ENCODE data around the gene GBX2. TPM values are rescaled to one million over a fixed set of nuclear protein-coding genes. Genes with fewer than 3 reads are reported as not detected.
A peak's percentile ranks its signal among the peaks of the same experiment; 100 is the strongest.

GBX2 gene
- total RNA-seq, 3 donors from 2014 or later: not detected

GRCh38 chr2:236165842-236166795, 2.1 kb downstream of the GBX2 start:
- DNase-seq (no peak), ATAC-seq (no peak)
- Histone ChIP-seq H3K4me3 (no peak overlapping the region), H3K36me3 (ENCODE audit: low read depth) (no peaks in the 10 kb centered on the region), H3K9me3 (no peaks in the 10 kb centered on the region), H3K4me1 (ENCODE audit: low read depth) (peaks cover 49% of the 10 kb centered on the region)
- TF ChIP-seq CTCF (IDR thresholded peaks at IDR 0.05): no peak
- intact Hi-C loops (cut with DNase I, micrococcal nuclease): no loop called here

GRCh38 chr2:236164925-236165841, 3.0 kb downstream of the GBX2 start:
- ATAC-seq: no peak
- H3K9me3 ChIP-seq: no peaks in the 10 kb centered on the region
- intact Hi-C loops (cut with DNase I, micrococcal nuclease): no loop called here
- peaks cover 49% of the 10 kb centered on the region for H3K4me1 ChIP-seq (ENCODE audit: low read depth)
- no peaks in the 10 kb centered on the region for H3K36me3 ChIP-seq (ENCODE audit: low read depth)
- no peak overlapping the region for H3K4me3 ChIP-seq
- TF ChIP-seq CTCF (IDR thresholded peaks at IDR 0.05): no peak
- DNase-seq: no peak

GRCh38 chr2:236164201-236164924, 3.8 kb downstream of the GBX2 start:
- TF ChIP-seq CTCF (IDR thresholded peaks at IDR 0.05): no peak
- DNase-seq: no peak
- Histone ChIP-seq H3K9me3 (no peaks in the 10 kb centered on the region), H3K4me1 (ENCODE audit: low read depth) (peaks cover 49% of the 10 kb centered on the region), H3K36me3 (ENCODE audit: low read depth) (no peaks in the 10 kb centered on the region), H3K4me3 (no peak overlapping the region)
- intact Hi-C loops (cut with DNase I, micrococcal nuclease): no loop called here
- ATAC-seq: no peak

- ATAC-seq (peak; percentile 12), DNase-seq (no peak)
- Histone ChIP-seq H3K4me3 (no peak overlapping the region), H3K9me3 (no peaks in the 10 kb centered on the region), H3K4me1 (ENCODE audit: low read depth) (peaks cover 44% of the 10 kb centered on the region), H3K36me3 (ENCODE audit: low read depth) (no peaks in the 10 kb centered on the region)
- TF ChIP-seq CTCF (IDR thresholded peaks at IDR 0.05): no peak
- intact Hi-C loops (cut with DNase I, micrococcal nuclease): no loop called here
Observed at GRCh38 chr2:236163471-236164200, 4.5 kb downstream of the GBX2 start.

Data from mucosa of descending colon (tissue), 3 donors.